Adrenal gland (tissue), 12 donors: ENCODE results near the gene LRP2. TPM values are rescaled to one million over a fixed set of nuclear protein-coding genes. Genes with fewer than 3 reads are reported as not detected.

ENCODE experiments used
- DNase-seq, 7 donors: peaks; one replicate each; pipeline ENCODE4 v3.0.0-alpha.2; 2019 to 2020
- H3K27ac ChIP-seq, 5 donors: fragments of 200-600 bp; sonication (generic) in 4 of 5; 1 replicate in 3 of 5; 2 replicates in 2 of 5; pipeline versions ENCODE4 v1.5.1 to v1.8.0; 2016 to 2020; ENCODE audit warnings: mild to moderate bottlenecking in 1 of 5
- H3K27me3 ChIP-seq: fragments of 200-600 bp; 2 replicates; pipeline ENCODE4 v1.8.0; 2021
- H3K36me3 ChIP-seq, 2 donors: fragments of 200-600 bp; replicated peaks in 1 of 2; 1 replicate in 1 of 2; 2 replicates in 1 of 2; pipeline versions ENCODE4 v1.5.1 to v1.8.0; 2018 to 2022
- H3K4me1 ChIP-seq, 2 donors: fragments of 200-600 bp; replicated peaks in 1 of 2; 1 replicate in 1 of 2; 2 replicates in 1 of 2; pipeline versions ENCODE4 v1.5.1 to v1.8.0; 2018 to 2021
- H3K4me3 ChIP-seq, 4 donors: fragments of 200-600 bp; sonication (generic) in 3 of 4; one replicate each; pipeline ENCODE4 v1.5.1; 2016 to 2018
- H3K9me3 ChIP-seq, 3 donors: fragments of 200-600 bp; sonication (generic) in 1 of 3; replicated peaks in 1 of 3; 1 replicate in 2 of 3; 2 replicates in 1 of 3; pipeline versions ENCODE4 v1.5.1 to v1.8.0; 2016 to 2021
- POLR2A ChIP-seq, 2 donors: fragments of 450-650 bp; IDR thresholded peaks; one replicate each; pipeline ENCODE4 v1.6.1; 2017; ENCODE audit warnings: antibody characterized with exemption in 2 of 2, mild to moderate bottlenecking in 2 of 2, moderate library complexity in 1 of 2
- whole genome bisulfite sequencing, 4 donors: extraction: QIAGEN DNeasy Blood & Tissue Kit in 2 of 4; methylation state at CpG; one replicate each; pipeline versions ENCODE4 v1.1.5 to v1.1.7; 2013 to 2017; 5-methylcytosine and 5-hydroxymethylcytosine counted together
- intact Hi-C, 2 donors: fragments of 100-400 bp; cut with DNase I; formaldehyde crosslinking; loops; one replicate each; pipeline versions ENCODE4 v1.14.1 to v1.15.0; 2022 to 2023
- polyA plus RNA-seq, 3 donors: library from polyadenylated mRNA; stranded (reverse); fragments of 200-250 nt in 2 of 3; fragments of 350-450 nt in 1 of 3; fragmentation: Illumina TruSeq in 1 of 3; extraction: RNeasy Lipid Tissue Mini Kit (QIAGEN cat#74804) in 1 of 3; gene quantifications; one replicate each; pipeline ENCODE4 v1.2.3, GENCODE V29; 2013 to 2014
- total RNA-seq, 9 donors: library from RNA; depleted of rRNA in 4 of 9; stranded (reverse); fragments of >200 nt in 4 of 9; fragments of 120-200 nt in 1 of 9; fragmentation: NEBNext Ultra II Directional in 1 of 9; extraction: Animal tissue kit (Norgen Biotek cat#: 25700) in 1 of 9; gene quantifications; one replicate each; pipeline versions ENCODE4 v1.1.0 to v1.2.4, GENCODE V29; 2013 to 2023
- TF ChIP-seq, protein P1 (sequence below), 6 experiments: fragments of 450-650 bp in 4 of 6; fragments of 200-600 bp in 2 of 6; sonication (generic) in 1 of 6; IDR thresholded peaks; 1 replicate in 5 of 6; 2 replicates in 1 of 6; pipeline versions ENCODE4 v1.5.1 to v1.8.0; 2016 to 2021; ENCODE audit warnings: antibody characterized with exemption in 6 of 6, mild to moderate bottlenecking in 2 of 6, moderate library complexity in 1 of 6
- donor health status: healthy with polysubstance abuse.
- donor health status: Bipolar disorder and iron deficiency.
- donor health status: DM: yes; HTN: yes; CAD: no.
- donor health status: DM: no; HTN: no; CAD: no.
- donor health status: DM: no; HTN: no; CAD: no.
- donor health status: DM: yes; HTN: yes; CAD: no.

LRP2 gene
- total and polyA plus RNA-seq, 12 donors: 0.04 to 0.43 (median 0.10) TPM; not detected in 8

DNA sequence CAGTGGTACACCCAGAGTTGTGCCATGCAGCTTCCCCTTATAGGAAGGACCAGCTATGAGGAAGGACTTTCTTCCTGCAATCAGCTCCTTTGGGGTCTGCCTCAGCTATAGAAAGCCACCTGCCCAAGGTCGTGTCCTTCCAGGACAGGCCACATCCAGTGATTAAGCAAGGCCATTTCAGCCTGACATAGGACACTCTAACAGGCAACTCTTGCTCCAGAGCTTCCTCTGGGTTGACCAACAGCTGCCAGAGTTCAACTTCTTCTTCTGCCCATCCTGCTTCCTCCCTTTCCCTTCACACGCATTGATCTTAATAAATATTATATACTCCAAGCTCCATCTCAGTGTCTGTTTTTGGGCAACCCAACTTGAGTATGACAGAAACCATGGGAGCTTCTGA, 12.8 kb downstream of the LRP2 start:
- Histone ChIP-seq H3K27me3 (no peaks in the 10 kb centered on the region), H3K4me1 (no peaks in the 10 kb centered on the region), H3K36me3 (no peaks in the 10 kb centered on the region), H3K4me3 (no peak overlapping the region), H3K27ac (no peak overlapping the region), H3K9me3 (no peaks in the 10 kb centered on the region)
- TF ChIP-seq, protein P1, sequence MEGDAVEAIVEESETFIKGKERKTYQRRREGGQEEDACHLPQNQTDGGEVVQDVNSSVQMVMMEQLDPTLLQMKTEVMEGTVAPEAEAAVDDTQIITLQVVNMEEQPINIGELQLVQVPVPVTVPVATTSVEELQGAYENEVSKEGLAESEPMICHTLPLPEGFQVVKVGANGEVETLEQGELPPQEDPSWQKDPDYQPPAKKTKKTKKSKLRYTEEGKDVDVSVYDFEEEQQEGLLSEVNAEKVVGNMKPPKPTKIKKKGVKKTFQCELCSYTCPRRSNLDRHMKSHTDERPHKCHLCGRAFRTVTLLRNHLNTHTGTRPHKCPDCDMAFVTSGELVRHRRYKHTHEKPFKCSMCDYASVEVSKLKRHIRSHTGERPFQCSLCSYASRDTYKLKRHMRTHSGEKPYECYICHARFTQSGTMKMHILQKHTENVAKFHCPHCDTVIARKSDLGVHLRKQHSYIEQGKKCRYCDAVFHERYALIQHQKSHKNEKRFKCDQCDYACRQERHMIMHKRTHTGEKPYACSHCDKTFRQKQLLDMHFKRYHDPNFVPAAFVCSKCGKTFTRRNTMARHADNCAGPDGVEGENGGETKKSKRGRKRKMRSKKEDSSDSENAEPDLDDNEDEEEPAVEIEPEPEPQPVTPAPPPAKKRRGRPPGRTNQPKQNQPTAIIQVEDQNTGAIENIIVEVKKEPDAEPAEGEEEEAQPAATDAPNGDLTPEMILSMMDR (IDR thresholded peaks at IDR 0.05): no peak
- TF ChIP-seq POLR2A (IDR thresholded peaks at IDR 0.05): no peak
- intact Hi-C loops: no loop called here
- 46 to 77% (median 65%) methylated on average over 2 of the region's 2 CpGs for WGBS, 4 donors
- DNase-seq: no peak

DNA sequence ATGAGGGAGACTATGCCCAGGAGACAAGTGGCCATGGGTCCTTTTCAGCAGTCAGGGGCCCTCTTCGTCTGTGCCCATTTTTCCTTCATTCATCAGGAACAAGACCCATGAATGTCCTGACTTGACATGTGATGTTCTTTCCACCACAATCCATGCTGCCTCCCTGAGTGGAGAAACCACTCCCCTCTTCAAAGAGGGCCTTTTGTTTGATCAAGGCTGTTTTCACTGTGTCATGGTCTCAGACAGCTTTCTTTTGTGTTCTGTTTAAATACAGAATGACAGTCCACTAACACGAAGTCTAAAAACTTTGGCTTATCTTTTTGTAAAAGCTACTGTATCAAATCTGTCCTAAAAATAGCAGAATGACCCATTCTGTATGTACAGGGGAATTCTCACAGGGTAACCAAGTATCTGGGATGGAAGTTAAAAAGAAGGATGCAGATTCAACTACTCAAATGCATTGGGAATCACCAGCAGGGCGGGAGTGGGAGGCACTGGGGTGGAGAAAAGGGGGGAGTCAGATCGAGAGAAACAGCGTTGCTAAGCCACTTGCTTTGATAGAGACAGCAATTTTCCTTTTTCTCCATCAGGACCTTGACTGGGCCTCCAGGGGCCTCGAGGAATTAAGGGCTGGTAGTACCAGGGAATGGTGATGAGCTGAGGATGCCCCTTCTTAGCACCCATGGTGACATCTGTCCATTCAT, 13.9 kb downstream of the LRP2 start:
- Histone ChIP-seq H3K36me3 (no peaks in the 10 kb centered on the region), H3K27me3 (no peaks in the 10 kb centered on the region), H3K4me1 (no peaks in the 10 kb centered on the region), H3K27ac (no peak overlapping the region), H3K4me3 (no peak overlapping the region), H3K9me3 (no peaks in the 10 kb centered on the region)
- DNase-seq: no peak
- intact Hi-C loops: no loop called here
- TF ChIP-seq POLR2A (IDR thresholded peaks at IDR 0.05): no peak
- TF ChIP-seq, protein P1 (IDR thresholded peaks at IDR 0.05): no peak
- WGBS, 4 donors: 69 to 78% (median 72%) methylated on average over 6 of the region's 6 CpGs

DNA sequence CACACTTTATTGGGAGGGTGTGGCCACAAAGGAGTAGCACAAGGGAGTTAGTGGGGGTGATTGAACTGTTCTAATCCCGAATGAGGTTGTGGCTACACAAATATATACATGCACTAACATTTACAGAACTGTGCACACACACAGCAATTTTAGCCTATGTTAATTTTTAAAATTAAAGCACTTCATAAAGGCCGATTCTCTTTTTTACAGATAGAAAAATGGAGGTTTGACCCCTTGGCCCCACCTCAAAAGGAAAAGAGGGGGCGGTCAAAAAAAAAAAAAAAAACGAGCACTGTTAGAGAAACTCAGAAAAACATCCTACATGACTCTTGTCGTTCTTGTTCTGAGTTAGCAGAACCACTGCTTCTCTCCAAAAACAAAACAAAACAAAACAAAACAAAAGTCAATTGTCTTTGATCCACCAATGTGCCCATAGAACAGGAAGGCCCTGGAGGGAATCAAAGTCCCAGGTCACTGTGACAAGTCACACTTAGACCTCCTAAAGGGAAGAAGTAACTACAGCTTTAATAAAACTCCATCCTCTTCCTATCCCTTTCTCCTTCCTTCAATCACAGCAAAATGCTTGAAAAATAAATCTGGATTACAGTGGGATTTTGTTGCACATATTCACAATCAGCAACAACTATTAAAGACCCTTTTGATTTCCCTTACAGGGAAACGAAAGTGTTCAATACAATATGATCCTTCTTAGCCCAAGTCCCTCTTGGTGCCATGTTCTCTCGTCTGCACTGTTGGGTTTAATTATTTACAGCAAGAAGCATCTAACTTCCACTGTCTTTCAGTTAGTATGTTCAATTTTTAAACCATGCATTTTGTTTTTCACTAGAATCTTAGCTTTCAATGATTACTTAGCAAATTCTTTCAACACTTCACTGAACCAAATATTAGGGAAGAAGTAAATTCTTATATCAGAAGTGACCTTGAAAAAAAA, 16.6 kb downstream of the LRP2 start:
- Histone ChIP-seq H3K9me3 (no peaks in the 10 kb centered on the region), H3K36me3 (no peaks in the 10 kb centered on the region), H3K27me3 (no peaks in the 10 kb centered on the region), H3K4me3 (no peak overlapping the region), H3K4me1 (no peaks in the 10 kb centered on the region), H3K27ac (no peak overlapping the region)
- intact Hi-C loops: no loop called here
- WGBS, 4 donors: 41 to 57% (median 51%) methylated on average over 7 of the region's 7 CpGs
- no peak for DNase-seq
- TF ChIP-seq, protein P1 (IDR thresholded peaks at IDR 0.05): no peak
- no peak for TF ChIP-seq POLR2A (IDR thresholded peaks at IDR 0.05)

DNA sequence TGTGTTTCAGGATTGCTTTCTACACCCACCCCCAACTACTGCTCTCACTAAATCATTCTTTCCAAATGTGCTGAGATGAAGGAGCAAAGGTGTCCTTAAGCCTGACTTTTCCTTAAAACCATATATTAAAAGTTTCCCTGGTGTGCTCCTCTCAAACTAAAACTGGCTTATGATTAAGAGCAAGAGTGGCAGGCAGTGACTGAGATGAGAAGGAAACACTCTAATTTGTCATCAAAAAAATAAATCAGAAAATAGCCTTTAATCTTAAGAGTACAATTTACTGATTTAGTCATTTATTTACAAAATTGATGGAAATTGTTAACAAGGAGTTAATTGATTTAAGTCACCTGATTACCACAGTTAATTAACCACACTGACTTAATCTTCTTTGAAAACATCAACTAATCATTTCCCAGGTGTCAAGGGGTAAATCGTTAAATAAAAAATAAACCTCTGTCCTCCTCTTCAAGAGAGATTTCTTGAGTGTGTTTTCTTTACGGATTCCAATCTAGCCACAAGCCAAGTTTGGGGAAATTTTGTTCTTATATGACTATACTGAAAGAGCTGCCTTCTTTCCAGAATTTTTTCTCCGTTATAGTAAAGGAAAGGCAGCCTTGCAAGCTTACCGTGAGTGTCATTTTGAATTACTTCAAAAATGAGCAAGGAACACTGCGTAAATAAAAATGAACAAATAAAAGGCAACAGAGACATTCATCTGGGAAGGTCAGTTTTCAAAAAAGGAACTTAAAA, 17.4 kb downstream of the LRP2 start:
- Histone ChIP-seq H3K4me3 (no peak overlapping the region), H3K27ac (no peak overlapping the region), H3K36me3 (no peaks in the 10 kb centered on the region), H3K9me3 (no peaks in the 10 kb centered on the region), H3K27me3 (no peaks in the 10 kb centered on the region), H3K4me1 (no peaks in the 10 kb centered on the region)
- 54 to 71% (median 63%) methylated on average over 5 of the region's 5 CpGs for WGBS, 4 donors
- intact Hi-C loops: no loop called here
- DNase-seq: no peak
- TF ChIP-seq POLR2A (IDR thresholded peaks at IDR 0.05): no peak
- TF ChIP-seq, protein P1 (IDR thresholded peaks at IDR 0.05): no peak
